ENCODE data around the gene DIS3L2. TPM values are rescaled to one million over a fixed set of nuclear protein-coding genes. Genes with fewer than 3 reads are reported as not detected.

DIS3L2 gene
- total RNA-seq, 1 donor from 2014 or later, result 24.0 TPM

DNA sequence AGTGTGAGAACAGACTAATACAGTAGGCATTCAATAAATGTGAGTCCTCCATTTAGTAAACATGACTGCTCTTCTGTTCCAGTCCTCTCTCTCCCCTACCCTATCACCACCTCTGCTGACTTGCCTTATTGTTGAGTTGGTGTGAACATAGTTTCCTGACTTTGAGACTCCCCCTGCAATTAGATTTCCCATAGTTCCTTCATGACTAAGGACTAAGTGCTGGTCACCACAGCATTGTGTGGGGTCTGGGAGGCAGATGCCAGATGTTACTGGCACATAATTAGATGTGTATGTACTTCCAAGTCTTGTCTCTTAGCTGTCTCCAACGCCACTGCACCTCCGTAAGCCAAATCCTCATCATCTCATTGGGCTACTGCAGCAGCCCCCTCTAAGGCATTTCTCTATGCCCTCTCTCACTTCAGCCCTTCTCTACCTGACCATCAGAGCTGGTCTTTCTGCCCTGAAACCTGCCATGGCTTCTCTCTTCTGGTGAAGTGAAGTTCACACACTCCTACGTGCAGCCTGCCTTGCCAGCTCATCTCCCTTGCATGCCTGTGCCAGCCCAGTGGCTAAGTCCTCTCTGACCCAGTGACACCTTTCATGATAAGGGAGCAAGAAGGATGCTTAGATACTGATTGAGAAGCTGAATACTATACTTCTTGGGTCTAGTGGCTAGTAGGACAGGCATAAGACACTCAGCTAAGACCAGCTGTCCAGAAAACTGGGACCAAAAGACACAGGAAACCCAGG, 335.4 kb downstream of the DIS3L2 start:
- H3K79me2 ChIP-seq (ENCODE audit: insufficient read depth, low read length), result no peaks in the 10 kb centered on the region
- H3K4me1 ChIP-seq (ENCODE audit: insufficient read depth, low read length), result peaks cover 6% of the 10 kb centered on the region
- no peak overlapping the region for H3K27ac ChIP-seq (ENCODE audit: low read depth, low read length)
- no peaks in the 10 kb centered on the region for H3K9me3 ChIP-seq (ENCODE audit: insufficient read depth, low read depth, low read length)
- peaks cover 33% of the 10 kb centered on the region for H4K20me1 ChIP-seq (ENCODE audit: insufficient read depth, low read length)
- no peak overlapping the region for H3K4me3 Mint-ChIP-seq (ENCODE audit: unreplicated experiment)
- no peak overlapping the region for H3K4me3 ChIP-seq (ENCODE audit: insufficient read depth, low read depth, low read length)
- no peaks in the 10 kb centered on the region for H3K27me3 ChIP-seq (ENCODE audit: insufficient read depth, low read length)
- H3K27ac Mint-ChIP-seq (ENCODE audit: unreplicated experiment), result no peak overlapping the region
- no peak overlapping the region for H2AFZ ChIP-seq (ENCODE audit: low read depth, low read length)
- peaks cover 30% of the 10 kb centered on the region for H3K36me3 Mint-ChIP-seq (ENCODE audit: low read depth, unreplicated experiment)
- H3K4me1 Mint-ChIP-seq (ENCODE audit: low read depth, unreplicated experiment), result peaks cover 8% of the 10 kb centered on the region
- H3K9me3 Mint-ChIP-seq (ENCODE audit: unreplicated experiment), result peaks cover 3% of the 10 kb centered on the region
- no peak overlapping the region for H3K9ac ChIP-seq (ENCODE audit: low read length)
- no peak for DNase-seq (ENCODE audit: low read depth)
- FAIRE-seq, result no peak
- TF ChIP-seq, protein P1, sequence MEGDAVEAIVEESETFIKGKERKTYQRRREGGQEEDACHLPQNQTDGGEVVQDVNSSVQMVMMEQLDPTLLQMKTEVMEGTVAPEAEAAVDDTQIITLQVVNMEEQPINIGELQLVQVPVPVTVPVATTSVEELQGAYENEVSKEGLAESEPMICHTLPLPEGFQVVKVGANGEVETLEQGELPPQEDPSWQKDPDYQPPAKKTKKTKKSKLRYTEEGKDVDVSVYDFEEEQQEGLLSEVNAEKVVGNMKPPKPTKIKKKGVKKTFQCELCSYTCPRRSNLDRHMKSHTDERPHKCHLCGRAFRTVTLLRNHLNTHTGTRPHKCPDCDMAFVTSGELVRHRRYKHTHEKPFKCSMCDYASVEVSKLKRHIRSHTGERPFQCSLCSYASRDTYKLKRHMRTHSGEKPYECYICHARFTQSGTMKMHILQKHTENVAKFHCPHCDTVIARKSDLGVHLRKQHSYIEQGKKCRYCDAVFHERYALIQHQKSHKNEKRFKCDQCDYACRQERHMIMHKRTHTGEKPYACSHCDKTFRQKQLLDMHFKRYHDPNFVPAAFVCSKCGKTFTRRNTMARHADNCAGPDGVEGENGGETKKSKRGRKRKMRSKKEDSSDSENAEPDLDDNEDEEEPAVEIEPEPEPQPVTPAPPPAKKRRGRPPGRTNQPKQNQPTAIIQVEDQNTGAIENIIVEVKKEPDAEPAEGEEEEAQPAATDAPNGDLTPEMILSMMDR (IDR thresholded peaks at IDR 0.05; ENCODE audit: insufficient read depth, low read depth, low read length), result no peak
- no peak for TF ChIP-seq EZH2 (IDR thresholded peaks at IDR 0.05; ENCODE audit: insufficient read depth, low read length)
- no peaks in the 10 kb centered on the region for H3K36me3 ChIP-seq (ENCODE audit: insufficient read depth, low read length)
- H3K27me3 Mint-ChIP-seq (ENCODE audit: low read depth, unreplicated experiment), result peaks cover 3% of the 10 kb centered on the region
- no peak overlapping the region for H3K4me2 ChIP-seq (ENCODE audit: low read length)

DNA sequence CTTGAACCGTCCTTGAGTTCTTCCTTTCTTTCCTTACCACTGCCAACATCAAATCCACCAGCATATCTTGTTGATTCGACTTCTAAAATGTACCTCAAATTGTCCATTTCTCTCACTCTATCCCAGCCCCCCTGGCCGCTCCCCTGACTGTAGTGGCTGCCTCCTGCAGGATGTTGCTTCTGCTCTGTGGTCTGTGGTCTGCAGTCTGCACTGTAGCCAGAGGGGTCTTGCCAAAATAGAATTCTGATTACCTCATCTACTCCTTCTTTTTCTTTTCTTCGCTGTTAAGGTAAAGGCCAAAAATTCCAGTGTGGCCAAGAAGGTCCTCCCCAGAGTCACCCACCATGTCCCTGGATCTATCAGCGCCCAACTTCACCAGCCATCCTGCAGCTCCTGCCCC, 337.6 kb downstream of the DIS3L2 start:
- Mint-ChIP-seq H3K9me3 (ENCODE audit: unreplicated experiment) (peaks cover 3% of the 10 kb centered on the region), H3K27me3 (ENCODE audit: low read depth, unreplicated experiment) (peaks cover 3% of the 10 kb centered on the region), H3K4me3 (ENCODE audit: unreplicated experiment) (no peak overlapping the region), H3K27ac (ENCODE audit: unreplicated experiment) (no peak overlapping the region), H3K36me3 (ENCODE audit: low read depth, unreplicated experiment) (peaks cover 26% of the 10 kb centered on the region), H3K4me1 (ENCODE audit: low read depth, unreplicated experiment) (peaks cover 8% of the 10 kb centered on the region)
- no peaks in the 10 kb centered on the region for H3K9me3 ChIP-seq (ENCODE audit: insufficient read depth, low read depth, low read length)
- no peak overlapping the region for H3K9ac ChIP-seq (ENCODE audit: low read length)
- H3K36me3 ChIP-seq (ENCODE audit: insufficient read depth, low read length), result no peaks in the 10 kb centered on the region
- no peak for FAIRE-seq
- H3K4me1 ChIP-seq (ENCODE audit: insufficient read depth, low read length), result peaks cover 6% of the 10 kb centered on the region
- H4K20me1 ChIP-seq (ENCODE audit: insufficient read depth, low read length), result peaks cover 18% of the 10 kb centered on the region
- no peak overlapping the region for H3K4me3 ChIP-seq (ENCODE audit: insufficient read depth, low read depth, low read length)
- TF ChIP-seq, protein P1 (IDR thresholded peaks at IDR 0.05; ENCODE audit: insufficient read depth, low read depth, low read length), result no peak
- no peak for TF ChIP-seq EZH2 (IDR thresholded peaks at IDR 0.05; ENCODE audit: insufficient read depth, low read length)
- no peaks in the 10 kb centered on the region for H3K79me2 ChIP-seq (ENCODE audit: insufficient read depth, low read length)
- no peak overlapping the region for H3K27ac ChIP-seq (ENCODE audit: low read depth, low read length)
- H3K4me2 ChIP-seq (ENCODE audit: low read length), result no peak overlapping the region
- H2AFZ ChIP-seq (ENCODE audit: low read depth, low read length), result no peak overlapping the region
- no peak for DNase-seq (ENCODE audit: low read depth)
- H3K27me3 ChIP-seq (ENCODE audit: insufficient read depth, low read length), result no peaks in the 10 kb centered on the region
